SW480 (cell line): ENCODE measurements around the gene GPR142.

Experiments
- DNase-seq: peaks from one replicate; pipeline ENCODE4 v3.0.0-alpha.2; 2016; ENCODE audit warnings: low spot score

Gene GPR142

GRCh38 chr17:74367206-74367605 is at the start of gene GPR142:
GPR142 (plus strand) TSS chr17:74367506; CDS start chr17:74369541, 2,035 bp downstream.
- no peak for DNase-seq

- no peak for DNase-seq
Measured at GRCh38 chr17:74318391-74318790, 48.9 kb upstream of the GPR142 start.

DNA sequence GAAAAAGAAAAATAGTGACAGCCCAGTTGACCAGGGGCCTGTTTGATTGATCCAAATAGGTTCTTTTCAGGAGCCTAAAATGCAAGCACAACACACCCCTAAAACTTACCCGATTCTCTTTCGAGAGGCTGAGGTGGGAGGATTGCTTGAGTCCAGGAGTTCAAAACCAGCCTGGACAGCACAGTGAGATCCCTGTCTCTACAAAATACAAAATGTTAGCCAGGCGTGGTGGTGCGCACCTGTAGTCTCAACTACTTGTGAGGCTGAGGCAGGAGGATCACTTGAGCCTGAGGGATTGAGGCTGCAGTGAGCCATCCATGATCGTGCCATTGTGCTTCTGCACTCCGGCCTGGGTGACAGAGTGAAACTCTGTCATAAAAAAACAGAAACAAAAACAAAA is 42.8 kb upstream of the GPR142 start:
- no peak for DNase-seq

GRCh38 chr17:74325376-74325742 is 41.9 kb upstream of the GPR142 start:
- no peak for DNase-seq

DNA sequence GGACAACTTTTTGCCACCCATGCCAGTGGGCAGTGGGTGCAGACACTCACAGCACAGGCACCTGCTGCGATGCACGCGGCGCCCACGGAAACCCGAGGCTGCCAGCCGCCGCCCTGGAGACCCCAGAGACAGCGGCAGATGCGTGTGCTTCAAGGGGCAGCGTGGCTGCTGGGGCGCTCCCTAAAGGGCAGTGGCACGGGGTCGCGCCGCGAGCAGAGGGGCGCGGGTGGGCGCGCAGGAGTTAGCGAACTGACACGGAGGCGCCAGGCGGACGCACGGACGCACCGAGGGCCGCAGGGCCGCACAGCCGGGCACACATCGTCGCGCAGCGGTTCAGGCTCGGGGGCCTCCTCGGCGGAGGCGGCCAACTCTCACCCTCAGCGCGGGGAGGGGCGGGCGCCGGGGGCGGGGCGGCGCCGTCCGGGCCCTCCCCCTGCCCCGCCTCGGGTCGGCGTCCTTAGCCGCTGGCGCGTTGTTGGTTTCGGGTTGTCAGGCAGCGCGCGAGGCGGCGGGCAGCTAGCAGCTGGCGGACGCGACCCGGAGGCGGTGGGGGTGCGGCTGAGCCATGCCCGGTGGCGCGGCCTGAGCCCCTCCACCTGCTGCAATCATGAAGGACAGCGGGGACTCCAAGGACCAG is 41.4 kb upstream of the GPR142 start, which contains the start of gene KIF19:
KIF19 (plus strand) TSS at position 484 of the 637 bp plus-strand sequence; CDS start at position 608, 124 bp downstream.
- peak; percentile 24 for DNase-seq

DNA sequence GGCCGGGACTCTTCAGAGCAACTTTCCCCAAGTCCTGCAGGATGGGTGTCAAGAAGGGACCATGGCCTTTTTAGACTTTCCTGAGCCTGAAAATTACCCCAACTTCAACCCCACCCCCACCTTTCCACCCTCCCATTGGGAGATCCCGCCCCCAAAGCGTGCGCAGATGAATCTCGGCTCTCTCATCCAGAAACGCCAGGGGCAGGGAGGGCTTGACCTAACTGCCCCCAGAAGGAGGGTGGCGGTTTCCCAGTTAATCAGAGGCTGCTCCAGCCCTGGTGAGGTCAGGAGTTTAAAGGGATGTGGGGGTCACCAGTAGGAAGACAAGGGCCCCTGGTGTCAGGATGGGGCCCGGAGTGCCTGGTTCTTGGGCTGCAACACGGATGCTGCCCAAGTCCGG is 40.8 kb upstream of the GPR142 start:
- no peak for DNase-seq

DNA sequence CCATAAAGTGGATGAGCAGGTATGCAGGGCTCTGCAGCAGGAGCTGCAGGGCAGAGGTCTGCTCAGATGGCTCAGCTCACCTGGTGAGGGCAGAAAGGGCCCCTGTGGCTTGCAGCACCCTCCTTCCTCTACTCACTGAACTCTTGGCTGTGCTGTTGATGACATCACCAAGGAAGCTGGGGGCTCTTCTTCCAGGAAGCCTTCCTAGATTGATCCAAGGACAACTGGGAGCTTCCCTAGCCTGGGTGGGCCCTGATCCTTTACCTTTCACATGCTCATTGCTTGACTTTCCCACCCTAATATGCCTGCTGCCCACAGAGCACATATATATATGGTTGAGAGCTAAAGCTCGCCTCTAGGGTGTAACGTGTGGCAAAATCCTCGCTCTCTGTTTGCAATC is 38.8 kb upstream of the GPR142 start:
- DNase-seq = no peak

DNA sequence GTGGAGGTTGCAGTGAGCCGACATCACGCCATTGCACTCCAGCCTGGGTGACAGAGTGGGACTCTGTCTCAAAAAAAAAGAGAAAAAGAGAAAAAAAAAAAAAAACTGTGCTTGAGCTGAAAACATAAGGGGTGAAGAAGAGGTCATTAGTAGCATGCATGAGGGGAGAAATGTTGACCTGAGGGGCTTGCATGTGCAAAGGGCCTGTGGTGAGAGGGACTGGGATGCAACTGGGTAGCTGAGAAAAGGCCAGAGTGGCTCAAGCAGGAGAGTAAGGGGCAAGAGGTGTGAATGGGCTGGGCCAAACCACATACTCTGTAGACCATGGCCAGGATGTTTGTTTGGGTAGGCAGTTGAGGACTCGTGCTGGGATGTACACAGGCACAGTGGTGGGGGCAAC is 37.9 kb upstream of the GPR142 start:
- DNase-seq = no peak

- no peak for DNase-seq
Measured at GRCh38 chr17:74330446-74330845, 36.9 kb upstream of the GPR142 start.

GRCh38 chr17:74332017-74332650 is 35.2 kb upstream of the GPR142 start:
- no peak for DNase-seq

GRCh38 chr17:74332763-74333283 is 34.5 kb upstream of the GPR142 start:
- DNase-seq = no peak

DNA sequence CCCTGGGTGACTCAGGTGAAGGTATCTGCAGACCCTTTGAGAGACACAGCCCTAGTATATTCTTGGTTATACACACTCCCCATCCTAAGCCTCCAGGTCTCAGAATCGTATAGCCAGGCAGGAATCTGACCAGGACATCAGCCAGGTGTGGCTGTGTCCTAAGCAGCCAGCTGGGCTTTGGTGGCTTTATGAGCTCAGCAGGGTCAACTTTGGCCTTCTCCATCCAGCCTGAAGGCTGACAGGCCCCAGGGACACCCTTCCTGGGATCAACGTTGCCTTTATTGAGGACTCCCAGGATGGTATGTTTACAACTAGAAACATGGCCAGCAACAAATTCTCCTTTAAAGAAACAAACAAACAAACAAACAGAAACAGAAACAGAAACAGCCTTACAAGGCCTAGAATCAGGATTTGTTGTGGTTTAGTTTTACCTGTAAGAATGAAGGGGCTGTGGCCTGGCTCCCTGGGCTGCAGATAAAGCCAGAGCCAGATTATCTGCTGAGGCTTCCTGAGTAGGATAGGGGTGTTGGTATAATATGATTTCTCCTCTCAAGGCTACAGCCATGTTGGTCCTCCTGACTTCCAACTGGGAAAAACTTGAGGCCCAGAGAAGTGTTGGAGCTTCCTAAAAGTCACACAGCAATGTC is 32.8 kb upstream of the GPR142 start:
- DNase-seq = no peak

GRCh38 chr17:74335529-74336062 is 31.7 kb upstream of the GPR142 start:
- DNase-seq = no peak

GRCh38 chr17:74336307-74336706 is 31.0 kb upstream of the GPR142 start:
- no peak for DNase-seq

DNA sequence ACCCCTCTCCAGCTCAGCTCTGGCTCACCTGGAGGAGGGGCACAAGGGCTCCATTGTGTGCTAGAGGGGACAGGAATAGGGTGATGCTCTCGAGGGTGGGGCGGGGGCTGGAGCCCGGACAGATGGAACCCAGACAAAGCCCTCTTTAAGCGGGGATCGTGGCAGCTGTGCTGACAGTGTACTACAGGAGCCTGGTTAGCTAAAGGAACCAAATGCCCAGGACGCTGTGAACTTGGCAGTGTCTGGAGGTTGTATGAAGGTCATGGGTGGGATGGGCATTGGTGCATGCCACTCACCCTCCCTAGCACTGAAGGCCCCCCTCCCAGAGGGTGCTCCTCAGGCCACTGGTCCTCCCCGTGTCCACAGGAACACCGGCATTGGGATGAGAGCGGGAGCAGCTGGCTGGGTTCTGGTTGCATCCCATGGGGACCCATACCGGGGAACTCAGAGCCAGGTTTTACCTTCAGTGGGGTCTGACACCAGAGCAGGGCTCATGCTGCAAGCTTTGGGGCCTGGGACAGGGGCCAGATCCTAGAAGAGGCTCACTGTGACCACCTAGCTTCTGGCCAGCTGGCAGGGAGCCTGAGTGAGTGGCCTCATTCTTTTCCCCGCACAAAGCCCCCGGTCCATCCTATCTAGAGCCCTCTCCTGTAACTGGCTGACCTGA is 29.3 kb upstream of the GPR142 start:
- peak; percentile 18 for DNase-seq

DNA sequence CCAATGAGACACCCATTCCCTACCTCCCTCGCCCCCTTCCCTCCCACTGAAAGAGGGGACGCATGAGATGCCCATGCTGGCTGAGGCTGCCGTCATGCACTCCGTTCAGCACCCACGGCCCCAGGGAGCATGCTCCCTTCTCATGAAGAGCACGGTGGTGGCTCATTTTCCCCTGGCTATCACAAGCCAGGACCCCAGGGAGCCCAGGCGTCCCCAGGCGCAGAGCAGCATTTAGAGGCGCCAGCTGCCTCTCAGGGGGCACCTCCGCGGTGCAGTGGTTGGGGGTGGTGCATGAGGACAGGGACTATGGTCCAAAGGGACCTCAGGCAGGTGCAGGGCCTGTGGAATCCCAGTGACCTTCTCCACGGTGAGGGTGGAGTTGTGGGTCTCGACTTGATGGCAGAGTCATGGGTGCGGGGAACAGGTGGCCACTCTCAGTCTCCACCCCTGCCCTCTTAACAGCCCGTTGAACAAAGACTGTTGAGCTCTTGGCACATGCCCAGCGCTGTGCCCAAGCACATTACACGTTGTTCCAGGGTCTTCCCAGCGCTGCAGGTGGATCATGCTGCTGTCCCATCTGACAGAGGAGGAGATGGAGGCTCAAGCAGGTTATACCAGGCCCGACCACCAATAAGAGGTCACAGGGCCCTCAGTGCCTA is 27.6 kb upstream of the GPR142 start:
- DNase-seq = no peak

DNA sequence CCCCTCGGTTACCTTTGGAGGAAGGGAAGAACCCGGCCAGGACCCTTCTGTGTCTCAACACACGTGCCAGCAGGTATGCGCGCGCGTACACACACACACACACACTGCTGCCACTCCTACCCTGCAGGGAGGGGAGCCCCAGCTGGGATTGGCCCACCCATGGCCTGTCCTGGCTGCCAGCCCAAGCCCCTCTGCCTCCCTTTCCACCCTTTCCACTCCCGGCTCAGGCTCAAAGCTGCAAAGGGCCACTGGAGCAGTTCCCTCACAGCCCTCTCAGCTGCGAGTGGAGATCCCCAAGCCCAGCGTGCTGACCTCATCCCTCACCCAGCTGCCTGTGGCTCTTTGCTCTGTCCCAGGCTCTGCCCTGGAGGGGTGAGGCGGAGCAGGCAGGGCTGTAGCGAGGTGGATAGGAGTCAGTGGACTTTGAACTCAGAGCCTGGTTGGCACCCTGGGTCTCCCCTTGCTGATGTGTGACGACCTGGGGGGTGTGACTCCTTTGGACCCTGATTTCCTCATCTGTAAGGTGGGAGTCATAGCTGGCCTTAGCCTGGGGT is 26.8 kb upstream of the GPR142 start:
- peak; percentile 41 for DNase-seq

- no peak for DNase-seq
Measured at GRCh38 chr17:74342224-74342623, 25.1 kb upstream of the GPR142 start.

GRCh38 chr17:74343121-74343520 is 24.2 kb upstream of the GPR142 start:
- no peak for DNase-seq

DNA sequence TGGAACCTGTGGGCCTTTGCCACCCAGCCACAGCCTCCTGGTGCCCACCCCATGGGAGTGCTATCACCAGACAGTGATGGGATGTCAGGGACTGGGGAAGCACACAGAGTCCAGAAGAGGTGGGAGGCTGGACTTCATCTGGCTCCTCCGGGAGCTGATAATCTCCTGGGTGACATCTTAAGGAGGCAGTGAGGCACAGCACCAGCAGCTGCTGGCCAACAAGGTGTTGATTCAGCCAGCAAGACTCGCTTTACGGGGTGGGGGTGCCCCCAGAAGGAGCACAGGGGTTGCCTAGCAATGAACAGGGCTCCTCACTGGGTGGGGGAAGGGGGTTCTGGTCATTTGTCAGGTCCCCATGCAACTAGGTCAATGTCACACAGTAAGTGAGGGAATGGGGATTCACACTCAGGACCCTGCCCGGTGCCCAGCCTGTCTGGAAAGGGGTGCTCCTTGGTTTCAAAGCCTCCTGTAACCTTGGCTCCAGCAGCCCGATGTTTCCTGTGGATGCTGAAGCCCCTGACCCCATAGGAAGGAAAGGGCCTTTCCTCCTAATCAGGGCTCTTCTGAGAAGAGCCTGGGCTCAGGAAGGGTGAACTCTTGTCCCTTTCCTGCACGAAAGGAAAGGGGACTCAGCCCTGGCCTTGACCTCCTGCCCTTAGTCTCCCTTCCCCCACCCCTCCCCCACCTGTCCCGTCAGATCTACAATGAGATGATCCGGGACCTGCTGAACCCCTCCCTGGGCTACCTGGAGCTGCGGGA is 23.6 kb upstream of the GPR142 start:
- no peak for DNase-seq

GRCh38 chr17:74344658-74345057 is 22.6 kb upstream of the GPR142 start:
- DNase-seq = no peak
